ENCODE results near the gene SEPHS2. TPM values are rescaled to one million over a fixed set of nuclear protein-coding genes. Genes with fewer than 3 reads are reported as not detected.
"Not testable (repeated sequence)": the region's sequence is repeated elsewhere in the genome, so short reads cannot be mapped to it uniquely, and the experiment has no call there.

Gene SEPHS2
- total RNA-seq, 1 donor from 2014 or later, result 30.6 TPM

GRCh38 chr16:30407804-30408534 is 37.7 kb downstream of the SEPHS2 start:
- ATAC-seq, result peak; percentile 35
- intact Hi-C loops (cut with micrococcal nuclease), result no loop called here
- no peak for DNase-seq

- intact Hi-C loops (cut with micrococcal nuclease), result no loop called here
- ATAC-seq (peak; percentile 97), DNase-seq (peak; percentile 97)
Measured at GRCh38 chr16:30407102-30407803, 38.4 kb downstream of the SEPHS2 start, which contains the start of gene ZNF771. ZNF771 (plus strand) TSS chr16:30407606; CDS start chr16:30408054, 448 bp downstream.

GRCh38 chr16:30406795-30407101 is 38.9 kb downstream of the SEPHS2 start:
- ATAC-seq, result no peak
- DNase-seq, result no peak
- intact Hi-C loops (cut with micrococcal nuclease), result no loop called here

GRCh38 chr16:30401768-30402425 is 43.8 kb downstream of the SEPHS2 start:
- DNase-seq (no peak), ATAC-seq (no peak)
- intact Hi-C loops (cut with micrococcal nuclease), result no loop called here

- no peak for ATAC-seq
- intact Hi-C loops (cut with micrococcal nuclease), result no loop called here
- DNase-seq, result no peak
Measured at GRCh38 chr16:30399435-30400186, 46.1 kb downstream of the SEPHS2 start.

- ATAC-seq (no peak), DNase-seq (no peak)
- intact Hi-C loops (cut with micrococcal nuclease), result no loop called here
Measured at GRCh38 chr16:30398661-30399434, 46.8 kb downstream of the SEPHS2 start.

GRCh38 chr16:30397776-30398660 is 47.7 kb downstream of the SEPHS2 start:
- ATAC-seq (no peak), DNase-seq (no peak)
- intact Hi-C loops (cut with micrococcal nuclease), result no loop called here

GRCh38 chr16:30397056-30397455 is 48.6 kb downstream of the SEPHS2 start:
- DNase-seq (no peak), ATAC-seq (no peak)
- intact Hi-C loops (cut with micrococcal nuclease), result no loop called here

- intact Hi-C loops (cut with micrococcal nuclease); ATAC-seq; DNase-seq: not testable (repeated sequence)
Measured at GRCh38 chr16:30396627-30397026, 49.0 kb downstream of the SEPHS2 start.

GRCh38 chr16:30395992-30396585 is 49.6 kb downstream of the SEPHS2 start:
- intact Hi-C loops (cut with micrococcal nuclease), result no loop called here
- DNase-seq (no peak), ATAC-seq (no peak)

GRCh38 chr16:30395155-30395991 is 50.3 kb downstream of the SEPHS2 start, which contains the start of gene ZNF48:
ZNF48 (plus strand) TSS chr16:30395420; CDS start chr16:30395795, 375 bp downstream.
- ATAC-seq (peak; percentile 97), DNase-seq (peak; percentile 95)
- intact Hi-C loops (cut with micrococcal nuclease), result no loop called here

- intact Hi-C loops (cut with micrococcal nuclease), result no loop called here
- ATAC-seq (peak; percentile 39), DNase-seq (no peak)
Measured at GRCh38 chr16:30394592-30395154, 51.0 kb downstream of the SEPHS2 start.

Measured in left ventricle myocardium superior (tissue), 1 donor.